Measurements from ENCODE around the gene TSC2. TPM values are rescaled to one million over a fixed set of nuclear protein-coding genes. Genes with fewer than 3 reads are reported as not detected.
"Not testable (repeated sequence)": the region's sequence is repeated elsewhere in the genome, so short reads cannot be mapped to it uniquely, and the experiment has no call there.

The TSC2 gene
- total RNA-seq, 2 experiments from 2014 or later, result 112 to 115 TPM

GRCh38 chr16:2129251-2129650 is 81.5 kb downstream of the TSC2 start:
- not testable (repeated sequence) for DNase-seq, H3K27ac Mint-ChIP-seq

GRCh38 chr16:2129890-2130447 is 82.2 kb downstream of the TSC2 start:
- H3K4me1 Mint-ChIP-seq; H3K4me3 Mint-ChIP-seq; H3K9me3 Mint-ChIP-seq; H3K27me3 Mint-ChIP-seq; H3K36me3 Mint-ChIP-seq (ENCODE audit: low read depth); POLR2A ChIA-PET; H3K27ac Mint-ChIP-seq; CTCF ChIA-PET; DNase-seq: not testable (repeated sequence)

More at GRCh38 chr16:2129251-2129650, 81.5 kb downstream of the TSC2 start:
- H3K36me3 Mint-ChIP-seq (ENCODE audit: low read depth); H3K4me1 Mint-ChIP-seq; H3K4me3 Mint-ChIP-seq; POLR2A ChIA-PET; H3K9me3 Mint-ChIP-seq; H3K27me3 Mint-ChIP-seq; CTCF ChIA-PET: not testable (repeated sequence)

GRCh38 chr16:2133797-2134196 is 86.0 kb downstream of the TSC2 start:
- POLR2A ChIA-PET; CTCF ChIA-PET; H3K4me3 Mint-ChIP-seq; H3K36me3 Mint-ChIP-seq (ENCODE audit: low read depth); H3K27me3 Mint-ChIP-seq; H3K27ac Mint-ChIP-seq; DNase-seq; H3K9me3 Mint-ChIP-seq: not testable (repeated sequence)
- H3K4me1 Mint-ChIP-seq, result peaks cover 10% of the 10 kb centered on the region

GRCh38 chr16:2135071-2135470 is 87.3 kb downstream of the TSC2 start:
- Mint-ChIP-seq H3K4me3 (peak overlapping the region; percentile 75), H3K4me1 (peaks cover 10% of the 10 kb centered on the region), H3K27ac (peak overlapping the region; percentile 76)
- H3K27me3 Mint-ChIP-seq; H3K36me3 Mint-ChIP-seq (ENCODE audit: low read depth); H3K9me3 Mint-ChIP-seq; CTCF ChIA-PET; DNase-seq; POLR2A ChIA-PET: not testable (repeated sequence)

GRCh38 chr16:2135770-2136490 is 88.1 kb downstream of the TSC2 start, which contains the start of gene PKD1:
PKD1 (minus strand) TSS chr16:2135898; CDS start chr16:2135689, 209 bp downstream.
- DNase-seq, result peak; percentile 96
- Mint-ChIP-seq H3K4me1 (peaks cover 15% of the 10 kb centered on the region), H3K4me3 (peak within 1 kb of the TSS; percentile 81), H3K27ac (peak within 1 kb of the TSS; percentile 91)
- ChIA-PET CTCF (interaction anchor here (1.3 kb wide), 1 partner anchor 12 kb away, joined by 3 read pairs; no protein-coding TSS in a partner anchor), POLR2A (interaction anchor here (0.5 to 0.7 kb wide), 2 partner anchors 14 to 23 kb away, joined by 3 to 7 read pairs; no protein-coding TSS in a partner anchor)
- H3K36me3 Mint-ChIP-seq (ENCODE audit: low read depth); H3K9me3 Mint-ChIP-seq; H3K27me3 Mint-ChIP-seq: not testable (repeated sequence)

Small RNAs within 50 kb of the gene (microRNA-seq; reads per million reads assigned to microRNA genes)
- gene MIR1225 (ENCODE audit: borderline microRNAs expressed, borderline replicate concordance) (not detected), gene MIR3180-5 (ENCODE audit: borderline microRNAs expressed, borderline replicate concordance) (not detected), gene MIR4516 (ENCODE audit: borderline microRNAs expressed, borderline replicate concordance) (not detected), gene MIR6511B1 (ENCODE audit: borderline microRNAs expressed, borderline replicate concordance) (not detected)

Other genes with a start within 250 kb of the TSC2 start
- 10 to 100 TPM; 34.9 to 45.6 TPM for gene HAGH, start 221.2 kb upstream of the TSC2 start, total RNA-seq
- 10 to 100 TPM; 11.3 to 12.9 TPM for gene FAHD1, start 220.8 kb upstream of the TSC2 start, total RNA-seq
- gene MEIOB, start 175.8 kb upstream of the TSC2 start, total RNA-seq, result not detected
- gene HS3ST6, start 129.6 kb upstream of the TSC2 start, total RNA-seq, result not detected
- gene MSRB1, start 104.8 kb upstream of the TSC2 start, total RNA-seq, result 10 to 100 TPM; 12.8 to 13.6 TPM
- gene RPL3L, start 93.3 kb upstream of the TSC2 start, total RNA-seq, result not detected
- gene NDUFB10, start 88.4 kb upstream of the TSC2 start, total RNA-seq, result 100 to 1,000 TPM; 103 to 125 TPM
- gene RPS2, start 83.2 kb upstream of the TSC2 start, total RNA-seq, result 1,000 to 10,000 TPM; 2,564 to 2,882 TPM
- not detected for gene RNF151, start 81.1 kb upstream of the TSC2 start, total RNA-seq
- gene TBL3, start 75.9 kb upstream of the TSC2 start, total RNA-seq, result 10 to 100 TPM; 26.1 to 27.0 TPM
- gene NOXO1, start 66.5 kb upstream of the TSC2 start, total RNA-seq, result under 1 TPM; 0.87 to 0.89 TPM
- 10 to 100 TPM; 23.8 to 25.2 TPM for gene GFER, start 63.8 kb upstream of the TSC2 start, total RNA-seq
- gene SYNGR3, start 58.0 kb upstream of the TSC2 start, total RNA-seq, result 1 to 10 TPM; 1.3 to 1.9 TPM
- 10 to 100 TPM; 56.3 to 56.5 TPM for gene ZNF598, start 38.2 kb upstream of the TSC2 start, total RNA-seq
- under 1 TPM; 0.42 to 0.69 TPM for gene NPW, start 28.2 kb upstream of the TSC2 start, total RNA-seq
- gene NHERF2, start 21.1 kb upstream of the TSC2 start, total RNA-seq, result 1 to 10 TPM; 1.1 to 1.4 TPM
- 10 to 100 TPM; 23.8 to 34.4 TPM for gene NTHL1, start 151 bp upstream of the TSC2 start, total RNA-seq
- 10 to 100 TPM; 72.9 to 77.2 TPM for gene PKD1, start 87.9 kb downstream of the TSC2 start, total RNA-seq
- under 1 TPM; 0.20 to 0.42 TPM for gene RAB26, start 100.6 kb downstream of the TSC2 start, total RNA-seq
- gene TRAF7, start 107.8 kb downstream of the TSC2 start, total RNA-seq, result 10 to 100 TPM; 55.6 to 59.7 TPM
- gene CASKIN1, start 148.6 kb downstream of the TSC2 start, total RNA-seq, result under 1 TPM; 0.07 to 0.19 TPM
- gene MLST8, start 157.5 kb downstream of the TSC2 start, total RNA-seq, result 10 to 100 TPM; 35.9 to 36.4 TPM
- gene BRICD5, start 162.9 kb downstream of the TSC2 start, total RNA-seq, result 10 to 100 TPM; 13.9 to 17.4 TPM
- 10 to 100 TPM; 19.4 to 22.9 TPM for gene PGP, start 166.9 kb downstream of the TSC2 start, total RNA-seq
- 10 to 100 TPM; 28.8 to 32.6 TPM for gene E4F1, start 175.6 kb downstream of the TSC2 start, total RNA-seq
- gene DNASE1L2, start 188.5 kb downstream of the TSC2 start, total RNA-seq, result 1 to 10 TPM; 2.0 to 3.4 TPM
- 10 to 100 TPM; 30.8 to 42.5 TPM for gene ECI1, start 203.6 kb downstream of the TSC2 start, total RNA-seq
- 100 to 1,000 TPM; 230 to 238 TPM for gene RNPS1, start 220.1 kb downstream of the TSC2 start, total RNA-seq